Stimulated activated CD8-positive, alpha-beta memory T cell treated with anti-CD3 and anti-CD28 coated beads, Interleukin-2, amount 100 ng/mL, for 48 hours (primary cell): ENCODE data around the gene C9.
A peak's percentile ranks its signal among the peaks of the same experiment; 100 is the strongest.
"Not testable (repeated sequence)": the region's sequence is repeated elsewhere in the genome, so short reads cannot be mapped to it uniquely, and the experiment has no call there.

Source experiments
- DNase-seq, 2 donors: peaks; one replicate each; pipeline ENCODE4 v3.0.0-alpha.2; 2020; ENCODE audit warnings: low read depth in 2 of 2

Gene C9

GRCh38 chr5:39364367-39364766 is at the start of gene C9:
Gene C9 (minus strand): TSS chr5:39364495. CDS start chr5:39364464, 31 bp downstream.
- DNase-seq, result no peak

GRCh38 chr5:39413771-39414170 is 49.5 kb upstream of the C9 start:
- no peak for DNase-seq

GRCh38 chr5:39412721-39413394 is 48.6 kb upstream of the C9 start:
- DNase-seq, result no peak

GRCh38 chr5:39411985-39412384 is 47.7 kb upstream of the C9 start:
- no peak for DNase-seq

- no peak for DNase-seq
These were observed 46.8 kb upstream of the C9 start for GRCh38 chr5:39411061-39411460.

GRCh38 chr5:39409033-39409432 is 44.7 kb upstream of the C9 start:
- DNase-seq, result no peak

- no peak for DNase-seq
These were observed 41.0 kb upstream of the C9 start for GRCh38 chr5:39405083-39405843.

- DNase-seq, result not testable (repeated sequence)
These were observed 39.5 kb upstream of the C9 start for GRCh38 chr5:39403761-39404160.

- not testable (repeated sequence) for DNase-seq
These were observed 37.8 kb upstream of the C9 start for GRCh38 chr5:39402140-39402539.

GRCh38 chr5:39400713-39401578 is 36.7 kb upstream of the C9 start:
- no peak for DNase-seq

GRCh38 chr5:39399135-39400036 is 35.1 kb upstream of the C9 start:
- DNase-seq, result no peak

- no peak for DNase-seq
These were observed 32.5 kb upstream of the C9 start for GRCh38 chr5:39396843-39397242.

GRCh38 chr5:39395521-39395920 is 31.2 kb upstream of the C9 start:
- no peak for DNase-seq

- DNase-seq, result no peak
These were observed 30.7 kb upstream of the C9 start for GRCh38 chr5:39394946-39395345.

GRCh38 chr5:39390945-39391344 is 26.6 kb upstream of the C9 start:
- no peak for DNase-seq

- DNase-seq, result no peak
These were observed 23.0 kb upstream of the C9 start for GRCh38 chr5:39387293-39387692.

- no peak for DNase-seq
These were observed 20.0 kb upstream of the C9 start for GRCh38 chr5:39384271-39384670.

GRCh38 chr5:39381376-39381775 is 17.1 kb upstream of the C9 start:
- no peak for DNase-seq

- DNase-seq, result no peak
These were observed 15.4 kb upstream of the C9 start for GRCh38 chr5:39379693-39380092.

GRCh38 chr5:39377613-39378012 is 13.3 kb upstream of the C9 start:
- DNase-seq, result no peak

- peak in 1 of 2 donors; percentile 1 for DNase-seq
These were observed 12.0 kb upstream of the C9 start for GRCh38 chr5:39376293-39376714.
